Measurements from ENCODE around the gene GPR55.

The GPR55 gene

DNA sequence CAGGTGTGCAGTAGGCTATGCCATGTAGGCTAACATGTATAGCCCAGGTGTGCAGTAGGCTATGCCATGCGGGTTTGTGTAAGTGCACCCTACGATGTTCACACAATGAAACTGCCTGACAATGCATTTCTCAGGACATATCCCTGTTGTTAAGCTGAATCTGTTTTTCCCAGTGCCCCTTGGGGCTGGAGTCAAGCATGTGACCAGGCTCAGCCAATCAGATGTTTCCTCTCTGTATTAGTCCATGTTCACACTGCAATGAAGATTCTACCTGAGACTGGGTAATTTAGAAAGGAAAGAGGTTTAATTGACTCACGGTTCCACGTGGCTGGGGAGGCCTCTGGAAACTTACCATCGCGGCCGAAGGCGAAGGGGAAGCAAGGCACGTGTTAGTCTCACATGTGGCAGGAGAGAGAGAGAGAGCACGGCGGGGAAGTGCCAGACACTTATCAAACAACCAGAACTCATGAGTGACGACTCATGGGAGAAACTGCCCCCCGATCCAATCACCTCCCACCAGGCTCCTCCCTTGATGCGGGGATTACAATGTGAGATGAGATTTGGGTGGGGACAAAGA, 36.1 kb downstream of the GPR55 start:
- Histone ChIP-seq H2AFZ (ENCODE audit: low read length, unreplicated experiment) (no peak overlapping the region), H3K27ac (ENCODE audit: low read depth, low read length) (no peak overlapping the region), H3K36me3 (ENCODE audit: insufficient read depth, low read length) (no peaks in the 10 kb centered on the region), H3K4me3 (ENCODE audit: low read depth, low read length) (no peak overlapping the region), H3K79me2 (ENCODE audit: control insufficient read depth, insufficient read depth, low read length, unreplicated experiment) (no peaks in the 10 kb centered on the region), H3K27me3 (ENCODE audit: insufficient read depth, low read length) (peaks cover 47% of the 10 kb centered on the region), H3K4me1 (ENCODE audit: control insufficient read depth, insufficient read depth, low read length, unreplicated experiment) (no peaks in the 10 kb centered on the region)

DNA sequence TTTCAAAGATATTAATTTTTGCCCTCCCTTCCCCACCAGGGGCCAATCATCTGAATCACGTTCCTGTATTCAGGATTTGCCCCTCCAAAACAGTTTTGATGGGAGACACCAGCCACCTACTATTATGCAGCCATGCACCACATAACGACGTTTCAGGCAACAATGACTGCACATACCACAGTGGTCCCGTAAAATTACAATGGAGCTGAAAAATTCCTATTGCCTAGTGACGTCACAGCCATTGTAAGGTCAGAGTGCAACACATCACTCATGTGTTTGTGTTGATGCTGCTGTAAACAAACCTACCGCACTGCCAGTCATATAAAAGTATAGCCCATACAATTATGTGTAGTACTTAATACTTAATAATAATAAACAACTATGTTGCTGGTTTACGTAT, 37.7 kb downstream of the GPR55 start:
- no peaks in the 10 kb centered on the region for H3K36me3 ChIP-seq (ENCODE audit: insufficient read depth, low read length)
- H3K79me2 ChIP-seq (ENCODE audit: control insufficient read depth, insufficient read depth, low read length, unreplicated experiment) = no peaks in the 10 kb centered on the region
- no peak overlapping the region for H3K27ac ChIP-seq (ENCODE audit: low read depth, low read length)
- H3K27me3 ChIP-seq (ENCODE audit: insufficient read depth, low read length) = peaks cover 33% of the 10 kb centered on the region
- no peak overlapping the region for H2AFZ ChIP-seq (ENCODE audit: low read length, unreplicated experiment)
- no peaks in the 10 kb centered on the region for H3K4me1 ChIP-seq (ENCODE audit: control insufficient read depth, insufficient read depth, low read length, unreplicated experiment)
- H3K4me3 ChIP-seq (ENCODE audit: low read depth, low read length) = no peak overlapping the region

DNA sequence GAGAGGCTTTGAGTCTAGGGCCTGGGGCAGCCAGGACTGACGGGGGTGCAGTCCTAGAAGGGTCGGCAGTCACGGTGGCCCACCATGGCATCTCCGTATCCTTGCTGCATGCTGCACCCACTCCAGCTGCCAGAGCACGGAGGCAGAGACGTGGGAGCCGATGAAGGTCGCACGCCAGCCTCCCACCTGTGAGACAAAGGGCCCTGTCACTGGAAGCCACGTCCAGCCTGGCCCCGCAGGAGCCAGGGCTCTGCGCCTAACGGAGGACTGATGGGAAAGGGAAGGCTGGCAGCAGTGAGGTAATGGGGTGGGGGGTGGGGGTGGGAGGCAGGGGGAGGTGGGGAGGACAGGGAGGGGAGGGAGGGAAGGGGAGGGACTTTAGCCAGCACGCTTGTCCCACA, 38.4 kb downstream of the GPR55 start:
- H3K79me2 ChIP-seq (ENCODE audit: control insufficient read depth, insufficient read depth, low read length, unreplicated experiment) = no peaks in the 10 kb centered on the region
- peaks cover 26% of the 10 kb centered on the region for H3K27me3 ChIP-seq (ENCODE audit: insufficient read depth, low read length)
- H3K4me1 ChIP-seq (ENCODE audit: control insufficient read depth, insufficient read depth, low read length, unreplicated experiment) = no peaks in the 10 kb centered on the region
- H2AFZ ChIP-seq (ENCODE audit: low read length, unreplicated experiment) = no peak overlapping the region
- no peaks in the 10 kb centered on the region for H3K36me3 ChIP-seq (ENCODE audit: insufficient read depth, low read length)
- H3K4me3 ChIP-seq (ENCODE audit: low read depth, low read length) = no peak overlapping the region
- H3K27ac ChIP-seq (ENCODE audit: low read depth, low read length) = no peak overlapping the region

DNA sequence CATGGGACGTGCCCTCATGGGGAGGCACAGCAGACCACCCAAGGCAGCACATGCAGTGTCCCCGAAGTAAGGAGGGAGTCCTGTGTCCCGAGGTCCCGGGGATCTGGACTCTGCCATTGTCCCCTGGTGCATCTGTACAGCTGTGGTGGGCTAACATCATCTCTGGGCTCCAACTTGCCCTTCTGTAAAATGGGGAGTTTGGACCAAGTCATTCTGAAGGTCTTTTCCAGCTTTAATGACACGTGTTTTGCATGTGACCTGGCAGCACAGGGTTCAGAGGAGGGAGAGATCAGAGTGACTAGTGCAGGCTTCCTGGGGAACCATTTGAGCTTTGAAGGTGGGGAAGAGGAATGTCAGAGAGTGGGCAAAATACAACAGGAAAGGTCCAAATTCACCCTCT, 38.8 kb downstream of the GPR55 start:
- Histone ChIP-seq H3K27ac (ENCODE audit: low read depth, low read length) (no peak overlapping the region), H3K79me2 (ENCODE audit: control insufficient read depth, insufficient read depth, low read length, unreplicated experiment) (no peaks in the 10 kb centered on the region), H2AFZ (ENCODE audit: low read length, unreplicated experiment) (no peak overlapping the region), H3K36me3 (ENCODE audit: insufficient read depth, low read length) (no peaks in the 10 kb centered on the region), H3K4me1 (ENCODE audit: control insufficient read depth, insufficient read depth, low read length, unreplicated experiment) (no peaks in the 10 kb centered on the region), H3K27me3 (ENCODE audit: insufficient read depth, low read length) (peaks cover 24% of the 10 kb centered on the region), H3K4me3 (ENCODE audit: low read depth, low read length) (no peak overlapping the region)

DNA sequence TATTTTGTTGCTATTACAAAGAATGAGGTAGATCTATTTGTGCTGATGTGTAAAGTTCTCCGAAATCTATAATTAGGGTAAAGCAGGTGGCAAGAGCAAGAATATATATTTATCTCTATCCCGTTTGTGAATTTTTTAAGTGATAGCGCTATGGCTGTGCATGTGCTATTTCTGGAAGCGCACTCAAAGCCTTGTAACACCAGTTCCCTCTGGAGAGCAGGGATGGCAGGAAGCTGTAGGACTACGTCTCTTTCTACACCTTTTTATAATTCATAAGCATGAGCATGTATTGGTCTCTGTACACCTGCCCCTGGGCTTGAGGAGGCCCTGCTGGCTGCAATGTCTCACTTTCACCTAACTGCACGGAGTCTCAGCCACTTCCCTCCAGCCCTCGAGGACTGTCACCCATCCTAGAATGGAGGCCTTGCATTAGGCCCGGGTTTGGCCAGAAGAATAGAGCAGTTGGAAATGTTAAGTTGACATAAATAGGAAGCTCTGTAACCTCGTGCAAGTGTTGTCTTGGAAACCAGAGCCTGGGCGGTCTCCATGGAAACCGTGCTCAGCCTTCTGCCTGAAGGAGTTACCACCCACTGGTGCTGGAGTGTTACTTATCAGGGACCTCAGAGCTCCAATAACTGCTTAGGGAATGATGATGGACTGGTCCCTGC, 39.4 kb downstream of the GPR55 start:
- no peaks in the 10 kb centered on the region for H3K4me1 ChIP-seq (ENCODE audit: control insufficient read depth, insufficient read depth, low read length, unreplicated experiment)
- no peak overlapping the region for H3K27ac ChIP-seq (ENCODE audit: low read depth, low read length)
- no peak overlapping the region for H2AFZ ChIP-seq (ENCODE audit: low read length, unreplicated experiment)
- H3K79me2 ChIP-seq (ENCODE audit: control insufficient read depth, insufficient read depth, low read length, unreplicated experiment) = no peaks in the 10 kb centered on the region
- H3K27me3 ChIP-seq (ENCODE audit: insufficient read depth, low read length) = peaks cover 19% of the 10 kb centered on the region
- no peak overlapping the region for H3K4me3 ChIP-seq (ENCODE audit: low read depth, low read length)
- no peaks in the 10 kb centered on the region for H3K36me3 ChIP-seq (ENCODE audit: insufficient read depth, low read length)

DNA sequence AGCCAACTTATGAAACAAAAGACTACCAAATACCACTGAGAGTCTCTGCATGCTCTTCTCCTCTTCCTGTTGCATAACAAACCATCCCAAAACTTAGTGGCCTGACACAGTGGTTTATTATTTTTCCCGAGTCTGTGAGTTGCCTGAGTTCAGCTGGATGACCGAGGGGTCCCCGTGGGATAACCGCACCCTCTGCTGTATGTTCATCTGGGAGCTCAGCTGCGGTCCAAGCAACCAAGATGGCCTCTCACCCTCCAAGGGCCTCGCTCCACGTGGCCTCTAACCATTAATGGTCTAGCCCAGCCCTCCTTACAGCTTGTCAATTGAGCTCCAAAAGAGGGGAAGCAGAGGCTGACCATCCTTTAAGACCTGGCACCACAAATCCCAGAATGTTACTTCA, 43.2 kb downstream of the GPR55 start:
- Histone ChIP-seq H2AFZ (ENCODE audit: low read length, unreplicated experiment) (no peak overlapping the region), H3K4me3 (ENCODE audit: low read depth, low read length) (no peak overlapping the region), H3K4me1 (ENCODE audit: control insufficient read depth, insufficient read depth, low read length, unreplicated experiment) (no peaks in the 10 kb centered on the region), H3K36me3 (ENCODE audit: insufficient read depth, low read length) (no peaks in the 10 kb centered on the region), H3K27ac (ENCODE audit: low read depth, low read length) (no peak overlapping the region), H3K79me2 (ENCODE audit: control insufficient read depth, insufficient read depth, low read length, unreplicated experiment) (no peaks in the 10 kb centered on the region), H3K27me3 (ENCODE audit: insufficient read depth, low read length) (no peaks in the 10 kb centered on the region)

DNA sequence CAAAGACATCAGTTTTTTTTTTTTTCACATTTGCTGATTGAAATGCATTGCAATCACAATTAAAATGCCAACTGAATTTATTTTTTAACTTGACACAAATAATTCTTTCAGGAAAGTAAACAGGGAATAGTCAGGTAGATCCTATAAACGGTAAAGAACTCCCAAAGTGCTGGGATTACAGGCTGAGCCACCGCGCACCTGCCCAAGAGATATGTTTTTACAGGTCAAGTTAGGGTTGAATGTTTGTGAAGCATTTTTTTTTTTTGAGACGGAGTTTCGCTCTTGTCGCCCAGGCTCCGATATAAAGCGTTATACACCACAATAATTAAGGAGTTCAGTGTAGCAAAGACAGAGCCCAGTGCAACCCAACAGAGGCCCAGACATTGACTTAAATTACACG, 45.2 kb downstream of the GPR55 start:
- Histone ChIP-seq H3K4me3 (ENCODE audit: low read depth, low read length) (no peak overlapping the region), H3K27me3 (ENCODE audit: insufficient read depth, low read length) (no peaks in the 10 kb centered on the region), H3K4me1 (ENCODE audit: control insufficient read depth, insufficient read depth, low read length, unreplicated experiment) (no peaks in the 10 kb centered on the region), H3K79me2 (ENCODE audit: control insufficient read depth, insufficient read depth, low read length, unreplicated experiment) (no peaks in the 10 kb centered on the region), H2AFZ (ENCODE audit: low read length, unreplicated experiment) (no peak overlapping the region), H3K36me3 (ENCODE audit: insufficient read depth, low read length) (no peaks in the 10 kb centered on the region), H3K27ac (ENCODE audit: low read depth, low read length) (no peak overlapping the region)

DNA sequence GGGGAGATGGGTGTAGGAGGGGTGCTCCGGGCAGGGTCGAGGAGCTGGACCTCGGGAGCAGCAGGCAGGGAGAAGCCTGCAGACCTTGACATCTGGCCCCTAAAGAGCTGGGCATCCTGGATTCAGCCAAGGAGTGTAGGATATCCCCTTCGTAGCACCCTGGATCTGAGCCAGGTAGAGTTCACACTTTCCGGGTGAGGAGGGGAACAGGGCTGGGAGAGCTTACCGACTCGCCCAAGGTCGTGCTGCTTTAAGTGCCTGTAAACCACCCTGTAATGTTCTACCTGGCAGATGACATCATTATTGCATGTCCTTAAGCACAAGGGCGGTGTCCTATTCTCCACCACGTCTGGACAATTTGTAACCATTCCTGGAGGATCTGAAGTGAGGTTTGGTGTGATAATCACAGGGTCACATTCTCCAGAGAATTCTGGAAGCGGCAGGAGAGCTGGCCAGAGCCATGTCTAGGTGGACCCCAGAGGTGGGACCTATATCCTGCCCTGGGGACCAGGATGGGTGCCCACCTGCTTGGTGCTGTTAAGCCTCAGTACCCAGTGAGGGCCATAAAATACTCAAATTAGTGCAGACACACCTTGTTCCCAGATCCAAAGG, 45.7 kb downstream of the GPR55 start:
- Histone ChIP-seq H3K4me1 (ENCODE audit: control insufficient read depth, insufficient read depth, low read length, unreplicated experiment) (no peaks in the 10 kb centered on the region), H3K36me3 (ENCODE audit: insufficient read depth, low read length) (no peaks in the 10 kb centered on the region), H3K79me2 (ENCODE audit: control insufficient read depth, insufficient read depth, low read length, unreplicated experiment) (no peaks in the 10 kb centered on the region), H3K27ac (ENCODE audit: low read depth, low read length) (no peak overlapping the region), H3K4me3 (ENCODE audit: low read depth, low read length) (no peak overlapping the region), H3K27me3 (ENCODE audit: insufficient read depth, low read length) (no peaks in the 10 kb centered on the region), H2AFZ (ENCODE audit: low read length, unreplicated experiment) (no peak overlapping the region)

DNA sequence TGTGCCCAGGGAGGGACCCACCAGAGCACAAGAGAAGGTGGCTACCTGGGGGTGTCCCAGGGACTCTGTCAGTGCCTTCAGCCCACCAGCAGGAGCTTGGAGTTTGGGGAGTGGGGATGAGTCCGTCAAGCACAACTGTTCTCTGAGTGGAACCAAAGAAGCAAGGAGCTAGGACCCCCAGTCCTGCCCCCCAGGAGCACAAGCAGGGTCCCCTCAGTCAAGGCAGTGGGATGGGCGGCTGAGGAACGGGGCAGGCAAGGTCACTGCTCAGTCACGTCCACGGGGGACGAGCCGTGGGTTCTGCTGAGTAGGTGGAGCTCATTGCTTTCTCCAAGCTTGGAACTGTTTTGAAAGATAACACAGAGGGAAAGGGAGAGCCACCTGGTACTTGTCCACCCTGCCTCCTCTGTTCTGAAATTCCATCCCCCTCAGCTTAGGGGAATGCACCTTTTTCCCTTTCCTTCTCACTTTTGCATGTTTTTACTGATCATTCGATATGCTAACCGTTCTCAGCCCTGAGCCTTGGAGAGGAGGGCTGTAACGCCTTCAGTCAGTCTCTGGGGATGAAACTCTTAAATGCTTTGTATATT, 46.3 kb downstream of the GPR55 start:
- no peak overlapping the region for H3K4me3 ChIP-seq (ENCODE audit: low read depth, low read length)
- no peak overlapping the region for H2AFZ ChIP-seq (ENCODE audit: low read length, unreplicated experiment)
- no peak overlapping the region for H3K27ac ChIP-seq (ENCODE audit: low read depth, low read length)
- H3K27me3 ChIP-seq (ENCODE audit: insufficient read depth, low read length) = no peaks in the 10 kb centered on the region
- no peaks in the 10 kb centered on the region for H3K79me2 ChIP-seq (ENCODE audit: control insufficient read depth, insufficient read depth, low read length, unreplicated experiment)
- H3K4me1 ChIP-seq (ENCODE audit: control insufficient read depth, insufficient read depth, low read length, unreplicated experiment) = no peaks in the 10 kb centered on the region
- H3K36me3 ChIP-seq (ENCODE audit: insufficient read depth, low read length) = no peaks in the 10 kb centered on the region

DNA sequence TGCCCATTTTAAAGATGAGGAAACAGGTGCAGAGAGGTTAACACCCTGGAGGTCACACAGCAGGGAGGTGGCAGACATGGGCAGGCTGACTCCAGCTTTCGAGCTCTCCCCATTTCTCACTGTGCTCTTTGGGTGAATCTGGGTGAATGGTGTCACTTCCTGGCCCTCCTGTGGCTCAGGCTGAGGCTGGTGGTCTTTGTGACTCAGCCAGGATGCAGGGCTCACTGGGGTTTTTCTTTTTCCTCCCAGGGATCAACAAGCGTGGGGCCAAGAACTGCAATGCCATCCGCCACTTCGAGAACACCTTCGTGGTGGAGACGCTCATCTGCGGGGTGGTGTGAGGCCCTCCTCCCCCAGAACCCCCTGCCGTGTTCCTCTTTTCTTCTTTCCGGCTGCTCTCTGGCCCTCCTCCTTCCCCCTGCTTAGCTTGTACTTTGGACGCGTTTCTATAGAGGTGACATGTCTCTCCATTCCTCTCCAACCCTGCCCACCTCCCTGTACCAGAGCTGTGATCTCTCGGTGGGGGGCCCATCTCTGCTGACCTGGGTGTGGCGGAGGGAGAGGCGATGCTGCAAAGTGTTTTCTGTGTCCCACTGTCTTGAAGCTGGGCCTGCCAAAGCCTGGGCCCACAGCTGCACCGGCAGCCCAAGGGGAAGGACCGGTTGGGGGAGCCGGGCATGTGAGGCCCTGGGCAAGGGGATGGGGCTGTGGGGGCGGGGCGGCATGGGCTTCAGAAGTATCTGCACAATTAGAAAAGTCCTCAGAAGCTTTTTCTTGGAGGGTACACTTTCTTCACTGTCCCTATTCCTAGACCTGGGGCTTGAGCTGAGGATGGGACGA, 47.1 kb downstream of the GPR55 start:
- Histone ChIP-seq H3K36me3 (ENCODE audit: insufficient read depth, low read length) (no peaks in the 10 kb centered on the region), H3K27me3 (ENCODE audit: insufficient read depth, low read length) (no peaks in the 10 kb centered on the region), H3K4me1 (ENCODE audit: control insufficient read depth, insufficient read depth, low read length, unreplicated experiment) (no peaks in the 10 kb centered on the region), H3K79me2 (ENCODE audit: control insufficient read depth, insufficient read depth, low read length, unreplicated experiment) (no peaks in the 10 kb centered on the region), H2AFZ (ENCODE audit: low read length, unreplicated experiment) (no peak overlapping the region), H3K27ac (ENCODE audit: low read depth, low read length) (no peak overlapping the region), H3K4me3 (ENCODE audit: low read depth, low read length) (no peak overlapping the region)
